ENCODE measurements around the gene MAGI1. TPM values are rescaled to one million over a fixed set of nuclear protein-coding genes. Genes with fewer than 3 reads are reported as not detected.

MAGI1 gene
- total RNA-seq, 1 experiment from 2014 or later = 58.2 TPM

GRCh38 chr3:65347166-65347565 lies 691.6 kb downstream of the MAGI1 start:
- ChIA-PET CTCF (no interaction called here), POLR2A (no interaction called here)
- ATAC-seq (no peak), DNase-seq (ENCODE audit: low spot score) (no peak)
- TF ChIP-seq SMAD4 (CRISPR knock-in tag; IDR thresholded peaks at IDR 0.05) = no peak
- no peak for TF ChIP-seq USF1 (CRISPR knock-in tag; IDR thresholded peaks at IDR 0.05)
- no peak for TF ChIP-seq MAX (CRISPR knock-in tag; IDR thresholded peaks at IDR 0.05)
- TF ChIP-seq ZNF317 (CRISPR knock-in tag; IDR thresholded peaks at IDR 0.05; ENCODE audit: borderline replicate concordance, low read depth) = no peak
- no peak for TF ChIP-seq JAZF1 (CRISPR knock-in tag; IDR thresholded peaks at IDR 0.05)
- no peak for TF ChIP-seq ZNF423 (CRISPR knock-in tag; IDR thresholded peaks at IDR 0.05)
- no peak for TF ChIP-seq AR (CRISPR knock-in tag; IDR thresholded peaks at IDR 0.05)
- TF ChIP-seq OVOL2 (CRISPR knock-in tag; IDR thresholded peaks at IDR 0.05; ENCODE audit: borderline replicate concordance) = no peak
- no peak for TF ChIP-seq TP53 (CRISPR knock-in tag; IDR thresholded peaks at IDR 0.05)
- TF ChIP-seq ZNF263 (CRISPR knock-in tag; IDR thresholded peaks at IDR 0.05; ENCODE audit: low read depth) = no peak
- TF ChIP-seq ZNF121 (CRISPR knock-in tag; IDR thresholded peaks at IDR 0.05) = no peak
- no peak for TF ChIP-seq FOXJ3 (CRISPR knock-in tag; IDR thresholded peaks at IDR 0.05; ENCODE audit: borderline replicate concordance)
- H3K27me3 Mint-ChIP-seq (ENCODE audit: low read depth) = no peaks in the 10 kb centered on the region
- H3K36me3 Mint-ChIP-seq = no peaks in the 10 kb centered on the region
- H3K9me3 Mint-ChIP-seq = no peaks in the 10 kb centered on the region
- no peak overlapping the region for H3K27ac Mint-ChIP-seq
- peaks cover 57% of the 10 kb centered on the region for H3K4me1 Mint-ChIP-seq
- H3K4me3 Mint-ChIP-seq = no peak overlapping the region

- TF ChIP-seq USF2 (CRISPR knock-in tag; IDR thresholded peaks at IDR 0.05) (no peak), TEAD4 (CRISPR knock-in tag; IDR thresholded peaks at IDR 0.05) (no peak), CBFB (CRISPR knock-in tag; IDR thresholded peaks at IDR 0.05; ENCODE audit: low read depth) (no peak), HMGA2 (CRISPR knock-in tag; IDR thresholded peaks at IDR 0.05) (no peak), ERG (CRISPR knock-in tag; IDR thresholded peaks at IDR 0.05) (no peak)
- no peak for DNase-seq (ENCODE audit: low spot score)
- H3K4me3 Mint-ChIP-seq = no peak overlapping the region
- H3K36me3 Mint-ChIP-seq = no peaks in the 10 kb centered on the region
- H3K9me3 Mint-ChIP-seq = no peaks in the 10 kb centered on the region
- no peak for ATAC-seq
- H3K4me1 Mint-ChIP-seq = peaks cover 61% of the 10 kb centered on the region
- H3K27ac Mint-ChIP-seq = peak overlapping the region; percentile 8; the same call in 1 of the 2 replicates
- no peaks in the 10 kb centered on the region for H3K27me3 Mint-ChIP-seq (ENCODE audit: low read depth)
- ChIA-PET POLR2A (no interaction called here), CTCF (interaction anchor here (0.7 to 1.2 kb wide), 3 partner anchors 68 to 812 kb away, joined by 3 to 6 read pairs (median 3); no protein-coding TSS in a partner anchor)
Observed at GRCh38 chr3:65344846-65345245, 693.9 kb downstream of the MAGI1 start.

GRCh38 chr3:65344444-65344843 lies 694.3 kb downstream of the MAGI1 start:
- DNase-seq (ENCODE audit: low spot score) (peak; percentile 19), ATAC-seq (peak; percentile 49)
- Mint-ChIP-seq H3K27me3 (ENCODE audit: low read depth) (no peaks in the 10 kb centered on the region), H3K36me3 (no peaks in the 10 kb centered on the region), H3K4me1 (peaks cover 57% of the 10 kb centered on the region), H3K9me3 (no peaks in the 10 kb centered on the region), H3K4me3 (no peak overlapping the region), H3K27ac (peak overlapping the region; percentile 80)
- TF ChIP-seq ZNF512 (CRISPR knock-in tag; IDR thresholded peaks at IDR 0.05; ENCODE audit: borderline replicate concordance) = no peak
- no peak for TF ChIP-seq FOXJ3 (CRISPR knock-in tag; IDR thresholded peaks at IDR 0.05; ENCODE audit: borderline replicate concordance)
- no peak for TF ChIP-seq ZNF232 (CRISPR knock-in tag; IDR thresholded peaks at IDR 0.05)
- 0 out of 2 replicates have a peak, but pooled peaks have one; percentile 31 for TF ChIP-seq ETV6 (CRISPR knock-in tag; IDR thresholded peaks at IDR 0.05)
- TF ChIP-seq USF1 (CRISPR knock-in tag; IDR thresholded peaks at IDR 0.05) = no peak
- no peak for TF ChIP-seq SOX15 (CRISPR knock-in tag; IDR thresholded peaks at IDR 0.05)
- CTCF ChIA-PET = interaction anchor here (0.7 to 1.2 kb wide), 3 partner anchors 68 to 811 kb away, joined by 3 to 6 read pairs (median 3); no protein-coding TSS in a partner anchor
- POLR2A ChIA-PET = no interaction called here

All from WTC11 (cell line).